Measurements from ENCODE around the gene B3GLCT.

B3GLCT gene

DNA sequence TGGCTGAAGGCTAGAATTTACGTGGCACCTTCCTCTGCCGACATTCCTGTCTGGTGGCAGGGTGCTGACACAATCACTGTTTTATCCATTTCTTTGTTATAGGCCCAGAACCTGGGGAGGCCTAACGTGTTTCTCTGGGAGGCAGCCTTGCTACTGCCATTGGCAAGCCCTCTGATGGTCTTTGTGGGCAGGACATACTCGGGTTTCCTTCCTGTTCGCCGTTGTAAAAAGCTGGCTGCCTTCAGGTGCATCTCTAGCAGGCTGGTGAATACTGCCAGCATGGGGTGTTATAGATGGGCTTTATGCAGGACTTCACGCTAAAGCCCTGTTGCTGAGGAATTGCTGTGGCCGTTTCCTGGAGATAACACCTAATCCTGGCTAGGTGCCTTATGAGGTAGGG is 28.1 kb downstream of the B3GLCT start:
- no peak overlapping the region for H3K4me3 ChIP-seq (ENCODE audit: low read length)
- TF ChIP-seq, protein P1, sequence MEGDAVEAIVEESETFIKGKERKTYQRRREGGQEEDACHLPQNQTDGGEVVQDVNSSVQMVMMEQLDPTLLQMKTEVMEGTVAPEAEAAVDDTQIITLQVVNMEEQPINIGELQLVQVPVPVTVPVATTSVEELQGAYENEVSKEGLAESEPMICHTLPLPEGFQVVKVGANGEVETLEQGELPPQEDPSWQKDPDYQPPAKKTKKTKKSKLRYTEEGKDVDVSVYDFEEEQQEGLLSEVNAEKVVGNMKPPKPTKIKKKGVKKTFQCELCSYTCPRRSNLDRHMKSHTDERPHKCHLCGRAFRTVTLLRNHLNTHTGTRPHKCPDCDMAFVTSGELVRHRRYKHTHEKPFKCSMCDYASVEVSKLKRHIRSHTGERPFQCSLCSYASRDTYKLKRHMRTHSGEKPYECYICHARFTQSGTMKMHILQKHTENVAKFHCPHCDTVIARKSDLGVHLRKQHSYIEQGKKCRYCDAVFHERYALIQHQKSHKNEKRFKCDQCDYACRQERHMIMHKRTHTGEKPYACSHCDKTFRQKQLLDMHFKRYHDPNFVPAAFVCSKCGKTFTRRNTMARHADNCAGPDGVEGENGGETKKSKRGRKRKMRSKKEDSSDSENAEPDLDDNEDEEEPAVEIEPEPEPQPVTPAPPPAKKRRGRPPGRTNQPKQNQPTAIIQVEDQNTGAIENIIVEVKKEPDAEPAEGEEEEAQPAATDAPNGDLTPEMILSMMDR (conservative IDR thresholded peaks at IDR 0.05; ENCODE audit: low read length), result no peak
- no peak for DNase-seq (ENCODE audit: low read depth)

DNA sequence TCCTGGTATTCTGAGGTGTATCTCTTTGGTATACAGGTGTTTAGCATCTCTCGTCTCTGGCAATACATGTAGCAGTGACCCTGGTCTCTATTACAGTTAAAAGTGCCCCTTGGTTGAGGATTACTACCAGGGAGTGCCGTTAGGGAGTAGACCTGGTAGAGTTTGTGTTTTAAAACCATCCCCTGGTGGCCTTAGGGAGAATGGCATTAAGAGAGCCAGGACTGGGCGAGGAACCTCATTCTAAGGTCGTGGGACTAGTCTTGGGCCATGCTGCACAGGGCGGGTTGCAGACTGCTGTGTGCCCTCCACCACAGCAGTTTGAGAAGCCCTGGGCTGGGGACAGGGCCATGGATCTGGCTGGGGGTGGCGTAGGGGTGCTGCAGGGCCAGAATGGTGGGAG is 35.0 kb downstream of the B3GLCT start:
- DNase-seq (ENCODE audit: low read depth), result no peak
- H3K4me3 ChIP-seq (ENCODE audit: low read length), result no peak overlapping the region
- TF ChIP-seq, protein P1 (conservative IDR thresholded peaks at IDR 0.05; ENCODE audit: low read length), result peak; percentile 44

DNA sequence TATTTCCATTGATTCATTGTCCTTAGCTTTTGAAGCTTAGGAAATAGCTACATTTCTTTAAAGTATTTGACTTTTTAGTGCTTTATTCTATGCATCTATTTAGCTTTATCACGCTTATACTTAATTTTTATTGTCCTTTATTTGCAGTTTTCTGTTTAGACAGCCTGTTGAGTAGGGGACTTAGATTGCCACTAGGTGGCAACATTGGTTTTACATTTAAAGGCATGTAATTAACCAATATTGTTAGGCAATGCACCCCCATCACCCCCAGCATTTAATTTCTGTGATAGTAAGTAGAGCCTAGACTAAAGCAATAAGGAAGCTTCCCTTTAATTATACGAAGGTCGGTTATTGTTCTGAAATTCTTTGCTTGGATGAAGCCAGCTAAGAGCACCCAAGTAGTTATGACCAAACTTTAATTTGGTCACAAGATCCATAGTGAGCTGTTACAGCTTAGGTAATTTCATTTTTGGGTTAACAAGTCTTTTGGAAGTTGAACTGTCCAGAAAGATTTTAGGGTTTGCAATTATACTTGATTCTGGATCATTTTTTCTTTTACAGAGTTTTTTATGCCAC is 36.5 kb downstream of the B3GLCT start:
- TF ChIP-seq, protein P1 (conservative IDR thresholded peaks at IDR 0.05; ENCODE audit: low read length), result peak; percentile 81
- no peak overlapping the region for H3K4me3 ChIP-seq (ENCODE audit: low read length)
- peak; percentile 69 for DNase-seq (ENCODE audit: low read depth)

DNA sequence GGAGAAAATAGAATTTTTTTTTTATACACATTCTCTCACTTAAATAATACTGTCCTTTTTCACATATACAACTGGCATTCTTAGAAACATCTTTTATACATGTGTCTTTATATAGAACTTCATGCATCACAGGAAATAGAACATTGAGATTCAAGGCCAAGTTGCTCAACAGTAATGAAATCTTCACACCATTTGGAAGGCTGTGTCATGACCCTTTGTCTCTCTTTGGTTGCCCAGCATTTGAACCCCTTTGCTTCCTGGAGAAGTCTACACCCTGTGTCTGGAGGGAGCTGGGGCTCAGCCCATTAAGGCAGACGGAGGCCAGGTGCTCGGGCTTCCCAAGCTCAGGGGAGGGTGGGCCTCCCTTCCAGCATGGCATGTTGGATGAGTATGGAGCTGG is 41.1 kb downstream of the B3GLCT start:
- no peak overlapping the region for H3K4me3 ChIP-seq (ENCODE audit: low read length)
- TF ChIP-seq, protein P1 (conservative IDR thresholded peaks at IDR 0.05; ENCODE audit: low read length), result no peak
- no peak for DNase-seq (ENCODE audit: low read depth)

DNA sequence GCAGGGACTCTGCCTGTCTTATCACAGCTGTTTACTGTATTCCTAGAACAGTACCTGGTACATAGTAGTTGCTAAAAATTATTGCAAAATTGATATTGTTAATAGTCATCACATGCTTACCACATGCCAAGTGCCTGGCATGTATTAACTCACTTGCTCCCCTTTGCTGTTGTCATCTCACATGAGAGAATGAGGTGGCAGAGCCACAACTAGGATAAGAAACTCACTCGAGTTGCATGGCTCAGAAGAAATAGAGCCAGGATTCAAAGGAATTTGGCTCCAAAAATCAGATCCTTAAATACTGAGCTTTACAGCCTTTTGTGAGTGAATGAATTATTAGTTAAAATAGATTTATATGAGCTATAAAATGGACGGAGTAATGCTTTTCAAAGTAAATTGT is 42.6 kb downstream of the B3GLCT start:
- TF ChIP-seq, protein P1 (conservative IDR thresholded peaks at IDR 0.05; ENCODE audit: low read length), result no peak
- DNase-seq (ENCODE audit: low read depth), result peak; percentile 51
- no peak overlapping the region for H3K4me3 ChIP-seq (ENCODE audit: low read length)

DNA sequence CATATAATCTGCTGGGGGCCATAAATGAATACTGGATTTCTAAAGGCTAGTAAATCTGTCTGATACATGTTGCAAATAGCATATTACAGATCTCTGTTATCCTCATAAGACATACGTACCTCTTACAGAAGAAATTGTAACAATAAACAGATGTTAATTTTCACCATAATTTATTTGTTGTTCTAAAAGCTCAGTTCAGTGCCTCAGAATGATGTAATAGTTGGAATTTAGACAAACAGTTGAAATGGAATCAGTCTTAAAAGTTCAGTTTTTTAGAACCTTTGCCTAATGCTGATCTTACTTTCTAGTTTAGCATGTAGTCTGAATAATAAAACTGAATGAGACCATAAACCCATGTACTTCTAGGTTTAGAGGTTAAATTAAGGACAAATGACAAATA is 43.1 kb downstream of the B3GLCT start:
- DNase-seq (ENCODE audit: low read depth), result peak; percentile 63
- TF ChIP-seq, protein P1 (conservative IDR thresholded peaks at IDR 0.05; ENCODE audit: low read length), result no peak

DNA sequence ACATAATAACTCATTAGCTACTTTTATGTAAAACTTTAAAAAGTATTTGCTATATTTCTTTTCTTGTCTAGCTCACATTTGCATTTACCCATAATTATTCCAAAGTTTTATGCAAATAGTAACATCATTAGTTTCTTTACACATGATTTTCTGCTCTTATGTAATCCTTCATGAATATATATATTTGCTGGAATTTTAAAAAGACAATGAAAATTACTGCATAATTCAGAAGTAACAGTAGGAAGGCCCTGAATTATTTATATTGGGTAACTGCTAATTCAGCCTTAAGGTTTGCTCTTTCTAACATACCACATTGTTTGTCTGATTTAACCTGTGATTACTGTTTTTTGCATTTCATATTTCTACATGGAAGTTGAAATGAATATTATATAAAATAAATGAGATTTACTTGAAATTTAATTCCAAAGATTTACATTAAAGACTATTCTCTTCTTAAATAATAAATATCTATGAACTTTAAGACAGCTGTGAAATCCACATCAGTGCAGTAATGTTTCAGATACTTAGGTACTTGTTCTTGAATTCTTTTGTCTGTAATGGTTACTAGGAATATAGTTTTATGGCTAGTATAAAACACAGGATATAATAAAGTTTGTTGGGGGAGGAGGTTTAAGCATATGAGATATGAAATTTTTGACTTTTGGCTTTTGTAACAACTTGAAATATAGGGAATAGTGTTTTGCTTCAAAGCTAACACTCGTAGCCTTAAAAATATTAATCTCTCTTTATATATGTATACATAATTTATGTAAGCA is 46.0 kb downstream of the B3GLCT start:
- TF ChIP-seq, protein P1 (conservative IDR thresholded peaks at IDR 0.05; ENCODE audit: low read length), result no peak
- no peak overlapping the region for H3K4me3 ChIP-seq (ENCODE audit: low read length)
- DNase-seq (ENCODE audit: low read depth), result no peak

More for the DNA sequence above, 43.1 kb downstream of the B3GLCT start:
- no peak overlapping the region for H3K4me3 ChIP-seq (ENCODE audit: low read length)
